ENCODE measurements around the gene CROT. TPM values are rescaled to one million over a fixed set of nuclear protein-coding genes. Genes with fewer than 3 reads are reported as not detected.

CROT gene
- total RNA-seq, 2 experiments from 2014 or later: 7.0 to 7.2 TPM

- H3K4me1 Mint-ChIP-seq: no peaks in the 10 kb centered on the region
- no peak for DNase-seq
- H3K9me3 Mint-ChIP-seq: peaks cover 34% of the 10 kb centered on the region
- no peaks in the 10 kb centered on the region for H3K27me3 Mint-ChIP-seq
- no peak overlapping the region for H3K27ac Mint-ChIP-seq
- peaks cover 49% of the 10 kb centered on the region for H3K36me3 Mint-ChIP-seq
- no peak overlapping the region for H3K4me3 Mint-ChIP-seq
Observed at GRCh38 chr7:87330942-87331341, 14.5 kb upstream of the CROT start.

GRCh38 chr7:87331687-87332252 lies 13.7 kb upstream of the CROT start:
- Mint-ChIP-seq H3K27me3 (no peaks in the 10 kb centered on the region), H3K36me3 (peaks cover 45% of the 10 kb centered on the region), H3K4me3 (no peak overlapping the region), H3K27ac (no peak overlapping the region), H3K4me1 (no peaks in the 10 kb centered on the region), H3K9me3 (peaks cover 32% of the 10 kb centered on the region)
- no peak for DNase-seq

DNA sequence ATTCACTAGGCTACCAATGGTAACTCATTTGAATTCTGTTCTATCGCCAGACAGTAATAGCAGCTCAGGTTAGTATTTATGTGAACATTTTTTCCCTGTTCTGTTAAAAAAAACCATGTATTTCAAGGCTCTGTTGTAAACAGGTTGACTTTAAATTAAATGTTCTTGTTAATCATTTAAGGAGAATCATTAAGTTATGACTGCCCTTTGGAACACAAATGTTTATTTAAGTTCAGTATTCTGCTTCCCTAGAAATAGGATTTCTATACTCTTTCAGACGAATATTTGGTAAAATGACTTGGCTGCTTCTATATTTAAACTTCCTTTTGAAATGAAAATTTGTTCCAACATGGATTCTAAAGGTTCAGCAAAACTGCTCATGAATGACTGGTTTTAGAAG lies 13.1 kb upstream of the CROT start:
- Mint-ChIP-seq H3K4me1 (no peaks in the 10 kb centered on the region), H3K27me3 (no peaks in the 10 kb centered on the region), H3K27ac (no peak overlapping the region), H3K4me3 (no peak overlapping the region), H3K9me3 (peaks cover 27% of the 10 kb centered on the region), H3K36me3 (peaks cover 41% of the 10 kb centered on the region)
- DNase-seq: no peak

GRCh38 chr7:87336136-87336535 lies 9.3 kb upstream of the CROT start:
- H3K27me3 Mint-ChIP-seq: no peaks in the 10 kb centered on the region
- peaks cover 14% of the 10 kb centered on the region for H3K36me3 Mint-ChIP-seq
- DNase-seq: no peak
- H3K4me3 Mint-ChIP-seq: no peak overlapping the region
- H3K4me1 Mint-ChIP-seq: peaks cover under 1% of the 10 kb centered on the region
- peaks cover under 1% of the 10 kb centered on the region for H3K9me3 Mint-ChIP-seq
- no peak overlapping the region for H3K27ac Mint-ChIP-seq

DNA sequence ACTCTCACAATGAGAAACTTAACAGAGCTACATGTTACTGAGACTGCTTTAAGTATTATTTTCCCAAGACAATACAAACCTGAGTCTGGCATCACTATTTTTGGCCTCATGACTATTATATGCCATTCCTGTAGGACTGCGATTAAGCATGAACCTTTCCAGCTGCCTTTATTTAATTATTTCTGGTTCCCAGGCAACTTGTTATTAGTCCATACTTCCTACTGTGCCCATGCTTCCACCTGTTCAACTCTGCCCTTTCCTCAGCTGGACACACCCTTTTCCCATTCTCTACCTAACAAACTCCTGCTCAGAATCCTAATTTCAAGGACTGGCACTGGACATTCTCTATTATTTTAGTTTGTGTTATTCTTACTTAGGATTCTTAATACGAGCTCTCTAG lies 8.1 kb upstream of the CROT start:
- peaks cover 18% of the 10 kb centered on the region for H3K36me3 Mint-ChIP-seq
- no peak overlapping the region for H3K4me3 Mint-ChIP-seq
- no peaks in the 10 kb centered on the region for H3K9me3 Mint-ChIP-seq
- no peaks in the 10 kb centered on the region for H3K27me3 Mint-ChIP-seq
- no peak for DNase-seq
- H3K27ac Mint-ChIP-seq: no peak overlapping the region
- peaks cover 9% of the 10 kb centered on the region for H3K4me1 Mint-ChIP-seq

GRCh38 chr7:87339373-87339897 lies 6.0 kb upstream of the CROT start:
- Mint-ChIP-seq H3K4me1 (peaks cover 25% of the 10 kb centered on the region), H3K27ac (no peak overlapping the region), H3K27me3 (no peaks in the 10 kb centered on the region), H3K4me3 (no peak overlapping the region), H3K36me3 (peaks cover 18% of the 10 kb centered on the region), H3K9me3 (no peaks in the 10 kb centered on the region)
- no peak for DNase-seq

DNA sequence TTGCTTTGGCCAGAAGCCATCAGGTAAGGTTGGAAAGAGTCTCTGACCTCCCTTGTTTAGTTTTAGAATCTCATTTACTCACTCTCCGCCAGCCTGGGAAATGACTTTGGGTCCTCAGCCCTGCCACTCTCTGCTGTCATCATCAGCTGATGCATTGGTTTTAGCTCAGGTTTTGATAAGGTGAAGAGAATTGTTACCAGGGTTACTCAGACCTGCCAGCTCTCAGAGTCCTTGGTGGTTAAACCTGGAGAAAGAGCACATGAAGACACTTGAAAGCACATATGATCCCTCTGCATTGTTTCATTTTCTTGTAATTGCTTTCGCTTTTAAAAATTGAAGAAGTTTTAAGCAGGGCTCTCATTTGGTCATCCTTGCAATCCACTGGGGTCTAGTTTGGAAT lies 4.0 kb upstream of the CROT start:
- Mint-ChIP-seq H3K36me3 (peaks cover 13% of the 10 kb centered on the region), H3K4me1 (peaks cover 31% of the 10 kb centered on the region), H3K4me3 (no peak overlapping the region), H3K9me3 (no peaks in the 10 kb centered on the region), H3K27ac (peak overlapping the region; percentile 55), H3K27me3 (no peaks in the 10 kb centered on the region)
- DNase-seq: peak; percentile 1

DNA sequence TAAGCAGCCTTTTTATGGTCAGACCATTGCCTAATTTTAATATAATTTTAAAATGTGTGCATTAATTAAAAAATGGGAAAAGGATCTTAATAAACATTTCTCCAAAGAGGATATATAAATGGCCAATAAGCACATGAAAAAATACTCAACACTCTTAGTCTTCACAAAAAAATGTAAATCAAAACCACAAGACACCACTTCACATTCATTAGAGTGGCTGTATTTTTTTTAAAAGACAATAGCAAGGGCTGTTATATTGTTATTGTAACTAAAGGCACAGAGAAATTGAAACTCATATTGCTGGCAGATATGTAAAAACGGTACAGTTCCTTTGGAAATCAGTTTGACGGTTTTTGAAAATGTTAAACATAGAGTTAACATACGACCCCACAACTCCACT lies 3.2 kb upstream of the CROT start:
- no peak for DNase-seq
- no peak overlapping the region for H3K27ac Mint-ChIP-seq

GRCh38 chr7:87344446-87344845 lies 1.0 kb upstream of the CROT start:
- Mint-ChIP-seq H3K27me3 (no peaks in the 10 kb centered on the region), H3K9me3 (no peaks in the 10 kb centered on the region), H3K4me3 (peak overlapping the region; percentile 95), H3K4me1 (peaks cover 40% of the 10 kb centered on the region), H3K27ac (peak overlapping the region; percentile 86), H3K36me3 (peaks cover 17% of the 10 kb centered on the region)
- DNase-seq: no peak

More for the DNA sequence above, 3.2 kb upstream of the CROT start:
- H3K27me3 Mint-ChIP-seq: no peaks in the 10 kb centered on the region
- peaks cover 39% of the 10 kb centered on the region for H3K4me1 Mint-ChIP-seq
- H3K36me3 Mint-ChIP-seq: peaks cover 17% of the 10 kb centered on the region
- H3K9me3 Mint-ChIP-seq: no peaks in the 10 kb centered on the region
- no peak overlapping the region for H3K4me3 Mint-ChIP-seq

GRCh38 chr7:87345962-87346371 lies 503 bp downstream of the CROT start:
- Mint-ChIP-seq H3K4me1 (peaks cover 40% of the 10 kb centered on the region), H3K36me3 (peaks cover 24% of the 10 kb centered on the region), H3K9me3 (no peaks in the 10 kb centered on the region), H3K4me3 (peak overlapping the region; percentile 95), H3K27ac (peak overlapping the region; percentile 86), H3K27me3 (no peaks in the 10 kb centered on the region)
- DNase-seq: no peak

DNA sequence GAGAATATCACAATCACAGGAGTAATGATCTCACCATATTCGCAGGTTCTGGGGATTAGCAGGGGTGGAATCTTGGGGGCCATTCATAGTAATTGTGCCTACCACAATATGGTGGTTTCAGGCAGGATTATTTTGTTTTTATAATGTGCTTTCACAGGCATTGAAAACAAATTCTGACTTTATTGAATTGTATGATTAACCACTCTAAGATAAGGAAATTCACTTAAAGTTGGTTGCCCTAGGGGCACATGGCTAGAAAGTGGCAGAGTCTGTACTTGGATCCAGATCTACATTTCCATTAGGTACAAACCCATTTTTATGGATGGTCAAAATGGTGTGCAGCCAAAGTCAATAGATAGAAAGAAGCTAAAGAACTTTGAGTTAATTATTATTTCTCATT lies 1.7 kb downstream of the CROT start:
- no peaks in the 10 kb centered on the region for H3K9me3 Mint-ChIP-seq
- H3K4me1 Mint-ChIP-seq: peaks cover 33% of the 10 kb centered on the region
- H3K27me3 Mint-ChIP-seq: no peaks in the 10 kb centered on the region
- DNase-seq: no peak
- peaks cover 19% of the 10 kb centered on the region for H3K36me3 Mint-ChIP-seq
- no peak overlapping the region for H3K27ac Mint-ChIP-seq
- H3K4me3 Mint-ChIP-seq: no peak overlapping the region

DNA sequence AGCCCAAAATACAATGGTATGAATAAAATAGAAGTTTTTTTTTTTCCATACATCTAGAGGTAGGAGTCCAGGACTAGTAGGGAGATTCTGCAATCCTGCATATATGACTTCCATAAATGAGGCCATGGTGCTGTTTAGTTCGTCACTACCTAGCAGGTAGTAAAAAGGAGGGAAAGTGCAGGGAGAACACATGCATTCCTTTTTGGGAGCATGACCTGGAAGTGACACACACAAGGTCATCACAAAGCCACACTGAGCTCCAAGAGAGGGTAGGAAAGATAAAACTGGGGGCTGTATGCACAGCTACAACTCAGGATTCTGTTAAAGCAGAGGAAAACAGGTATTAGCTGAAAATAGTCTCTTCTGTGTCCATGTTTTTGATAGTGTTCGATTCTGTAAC lies 2.2 kb downstream of the CROT start:
- Mint-ChIP-seq H3K4me1 (peaks cover 28% of the 10 kb centered on the region), H3K27ac (no peak overlapping the region), H3K27me3 (no peaks in the 10 kb centered on the region), H3K9me3 (no peaks in the 10 kb centered on the region), H3K4me3 (no peak overlapping the region), H3K36me3 (peaks cover 21% of the 10 kb centered on the region)
- no peak for DNase-seq

DNA sequence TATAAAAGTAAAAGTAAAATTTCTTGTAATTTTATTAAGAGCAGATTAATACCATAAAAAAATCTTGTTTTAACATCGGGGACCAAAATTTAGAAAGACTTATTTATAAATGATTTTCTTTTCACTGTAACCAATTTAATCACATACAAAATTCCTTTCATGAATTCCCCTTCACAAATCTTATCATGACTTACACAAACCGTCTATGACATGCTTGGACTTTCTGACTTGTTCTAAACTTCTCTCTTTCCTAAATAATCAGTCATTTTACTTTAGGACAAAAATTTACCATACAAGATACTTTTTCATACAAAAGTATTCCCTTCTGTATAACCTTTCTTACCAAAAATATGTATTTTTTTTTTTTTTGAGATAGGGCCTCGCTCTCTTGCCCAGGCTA lies 9.3 kb downstream of the CROT start:
- Mint-ChIP-seq H3K4me3 (no peak overlapping the region), H3K27me3 (no peaks in the 10 kb centered on the region), H3K4me1 (no peaks in the 10 kb centered on the region), H3K9me3 (peaks cover 3% of the 10 kb centered on the region), H3K27ac (no peak overlapping the region), H3K36me3 (peaks cover 46% of the 10 kb centered on the region)
- DNase-seq: no peak

- Mint-ChIP-seq H3K4me3 (no peak overlapping the region), H3K27ac (no peak overlapping the region), H3K36me3 (peaks cover 37% of the 10 kb centered on the region), H3K27me3 (no peaks in the 10 kb centered on the region), H3K9me3 (peaks cover 3% of the 10 kb centered on the region), H3K4me1 (no peaks in the 10 kb centered on the region)
- no peak for DNase-seq
Observed at GRCh38 chr7:87356448-87356847, 11.0 kb downstream of the CROT start.

GRCh38 chr7:87359366-87359765 lies 13.9 kb downstream of the CROT start:
- peaks cover 24% of the 10 kb centered on the region for H3K36me3 Mint-ChIP-seq
- no peaks in the 10 kb centered on the region for H3K4me1 Mint-ChIP-seq
- peaks cover 1% of the 10 kb centered on the region for H3K9me3 Mint-ChIP-seq
- H3K27me3 Mint-ChIP-seq: no peaks in the 10 kb centered on the region
- DNase-seq: no peak
- no peak overlapping the region for H3K4me3 Mint-ChIP-seq
- no peak overlapping the region for H3K27ac Mint-ChIP-seq

GRCh38 chr7:87361320-87361719 lies 15.9 kb downstream of the CROT start:
- no peak for DNase-seq
- Mint-ChIP-seq H3K4me3 (no peak overlapping the region), H3K4me1 (no peaks in the 10 kb centered on the region), H3K36me3 (peaks cover 8% of the 10 kb centered on the region), H3K27ac (no peak overlapping the region), H3K9me3 (no peaks in the 10 kb centered on the region), H3K27me3 (no peaks in the 10 kb centered on the region)
